SK-N-MC (cell line): ENCODE measurements around the gene OR8D1.

ENCODE experiments used
- EZH2 ChIP-seq: fragments of 200-600 bp; sonication (generic); IDR thresholded peaks from one replicate; pipeline ENCODE4 v1.6.1; 2017; ENCODE audit warnings: antibody characterized with exemption
- POLR2AphosphoS5 ChIP-seq: IDR thresholded peaks from 2 replicates; pipeline ENCODE4 v1.6.1; 2012; ENCODE audit warnings: mild to moderate bottlenecking, low read depth, low read length, borderline replicate concordance

- TF ChIP-seq EZH2 (no peak), POLR2AphosphoS5 (no peak)
These were observed 37.7 kb downstream of the OR8D1 start for GRCh38 chr11:124276081-124276480.
